H1 (cell line): ENCODE results near the gene VPS37C. TPM values are rescaled to one million over a fixed set of nuclear protein-coding genes. Genes with fewer than 3 reads are reported as not detected.

Experiments
- CTCF ChIA-PET: fragments of 300-600 bp; sonication (Branson Sonifier 250); formaldehyde crosslinking; loops from one replicate; lab custom pipeline; 2021; ENCODE audit not compliant: partially characterized antibody; lab: Charles Lee
- POLR2A ChIA-PET: fragments of 300-600 bp; sonication (Branson Sonifier 250); formaldehyde crosslinking; loops from one replicate; lab custom pipeline; 2021; ENCODE audit warnings: inconsistent platforms; ENCODE audit not compliant: partially characterized antibody; lab: Charles Lee
- DNase-seq, 2 experiments: peaks; one replicate each; pipeline versions ENCODE4 v3.0.0 to v3.0.0-alpha.2; 2010 to 2022; ENCODE audit warnings: low spot score in 2 of 2, low read depth in 1 of 2, mixed read lengths in 1 of 2
- FAIRE-seq: peaks from 2 replicates; lab custom pipeline; 2011; peaks lifted over from hg19 to GRCh38; lab: Jason Lieb, UNC
- H2AFZ ChIP-seq: 2 replicates; pipeline ENCODE4 v1.8.1; 2012; ENCODE audit warnings: low read length, inconsistent platforms
- H2AK5ac ChIP-seq: 2 replicates; pipeline ENCODE4 v1.6.1; 2013; ENCODE audit warnings: low read depth, low read length
- H2BK120ac ChIP-seq: replicated peaks from 2 replicates; pipeline ENCODE3; 2013; ENCODE audit warnings: low read depth, low read length, inconsistent platforms
- H2BK12ac ChIP-seq: 2 replicates; pipeline ENCODE4 v1.6.1; 2013; ENCODE audit warnings: low read depth, low read length
- H2BK15ac ChIP-seq: 2 replicates; pipeline ENCODE4 v1.6.1; 2013; ENCODE audit warnings: low read length
- H2BK20ac ChIP-seq: 2 replicates; pipeline ENCODE4 v1.6.1; 2013; ENCODE audit warnings: low read length
- H2BK5ac ChIP-seq: 2 replicates; pipeline ENCODE4 v1.6.1; 2013; ENCODE audit warnings: low read depth, low read length
- H3K14ac ChIP-seq: 2 replicates; pipeline ENCODE4 v1.6.1; 2013; ENCODE audit warnings: inconsistent platforms; ENCODE audit not compliant: insufficient read length
- H3K18ac ChIP-seq: 2 replicates; pipeline ENCODE4 v1.6.1; 2013; ENCODE audit warnings: low read length; ENCODE audit errors: extremely low read depth
- H3K23ac ChIP-seq: 2 replicates; pipeline ENCODE4 v1.6.1; 2013; ENCODE audit warnings: inconsistent platforms; ENCODE audit not compliant: insufficient read length
- H3K23me2 ChIP-seq: 2 replicates; pipeline ENCODE4 v1.6.1; 2013; ENCODE audit warnings: low read depth, low read length
- H3K27ac ChIP-seq: 2 replicates; pipeline ENCODE4 v1.6.1; 2011; ENCODE audit warnings: low read depth, low read length, inconsistent platforms
- H3K27me3 ChIP-seq, 4 experiments: replicated peaks in 1 of 4; 1 replicate in 1 of 4; 2 replicates in 3 of 4; pipeline versions ENCODE4 v1.6.1 to v1.8.1; 2011 to 2013; ENCODE audit warnings: low read length in 3 of 4, mild to moderate bottlenecking in 3 of 4, inconsistent platforms in 2 of 4, mixed read lengths in 2 of 4, moderate library complexity in 1 of 4; ENCODE audit not compliant: control insufficient read depth in 3 of 4, insufficient read depth in 3 of 4; ENCODE audit errors: extremely low read depth in 1 of 4
- H3K36me3 ChIP-seq, 4 experiments: 2 replicates each; pipeline versions ENCODE4 v1.6.1 to v1.8.1; 2011 to 2013; ENCODE audit warnings: mild to moderate bottlenecking in 4 of 4, low read length in 3 of 4, moderate library complexity in 2 of 4, control low read depth in 1 of 4, inconsistent platforms in 1 of 4; ENCODE audit not compliant: insufficient read depth in 4 of 4, control insufficient read depth in 2 of 4
- H3K4ac ChIP-seq: replicated peaks from 2 replicates; pipeline ENCODE3; 2013; ENCODE audit warnings: low read length, low read depth, mixed read lengths, inconsistent platforms; ENCODE audit not compliant: insufficient read length
- H3K4me1 ChIP-seq, 4 experiments: replicated peaks in 1 of 4; 1 replicate in 1 of 4; 2 replicates in 3 of 4; pipeline versions ENCODE4 v1.6.1 to v1.8.1; 2011 to 2013; ENCODE audit warnings: low read length in 3 of 4, inconsistent platforms in 2 of 4, mixed read lengths in 1 of 4; ENCODE audit not compliant: insufficient read depth in 4 of 4, control insufficient read depth in 3 of 4
- H3K4me2 ChIP-seq, 2 experiments: 2 replicates each; pipeline versions ENCODE4 v1.6.1 to v1.8.1; 2011 to 2013; ENCODE audit warnings: low read depth in 2 of 2, low read length in 2 of 2, control low read depth in 1 of 2, inconsistent platforms in 1 of 2, mild to moderate bottlenecking in 1 of 2; ENCODE audit not compliant: insufficient read depth in 1 of 2
- H3K4me3 ChIP-seq, 4 experiments: fragments of 200-600, 300-600 bp in 1 of 4; sonication (generic), shearing (Covaris generic), sonication (Bioruptor Twin) in 1 of 4; 2 replicates each; pipeline versions ENCODE4 v1.5.1 to v1.8.1; 2011 to 2016; ENCODE audit warnings: low read length in 4 of 4, low read depth in 3 of 4, control low read depth in 2 of 4, inconsistent platforms in 2 of 4, mild to moderate bottlenecking in 2 of 4, mixed read lengths in 1 of 4, moderate library complexity in 1 of 4; ENCODE audit not compliant: insufficient read depth in 2 of 4; ENCODE audit errors: extremely low read depth in 1 of 4
- H3K56ac ChIP-seq: replicated peaks from 2 replicates; pipeline ENCODE3; 2013; ENCODE audit warnings: low read depth, mild to moderate bottlenecking, mixed read lengths, low read length, inconsistent platforms; ENCODE audit not compliant: insufficient read length
- H3K79me1 ChIP-seq: 2 replicates; pipeline ENCODE4 v1.6.1; 2013; ENCODE audit warnings: low read depth, low read length, control low read depth
- H3K79me2 ChIP-seq, 2 experiments: 2 replicates each; pipeline versions ENCODE4 v1.6.1 to v1.8.1; 2012 to 2013; ENCODE audit warnings: low read length in 2 of 2, mild to moderate bottlenecking in 2 of 2, inconsistent platforms in 1 of 2; ENCODE audit not compliant: insufficient read depth in 2 of 2, control insufficient read depth in 1 of 2
- H3K9ac ChIP-seq, 4 experiments: replicated peaks in 1 of 4; 1 replicate in 1 of 4; 2 replicates in 3 of 4; pipeline versions ENCODE4 v1.6.1 to v1.8.1; 2011 to 2013; ENCODE audit warnings: low read depth in 3 of 4, low read length in 3 of 4, control low read depth in 2 of 4, mild to moderate bottlenecking in 2 of 4, moderate library complexity in 2 of 4, inconsistent platforms in 1 of 4; ENCODE audit errors: extremely low read depth in 1 of 4
- H3K9me3 ChIP-seq, 2 experiments: 2 replicates each; pipeline versions ENCODE4 v1.6.1 to v1.8.1; 2012 to 2013; ENCODE audit warnings: mild to moderate bottlenecking in 2 of 2, moderate library complexity in 2 of 2, control low read depth in 1 of 2, inconsistent platforms in 1 of 2, low read depth in 1 of 2, low read length in 1 of 2, mixed read lengths in 1 of 2; ENCODE audit not compliant: insufficient read depth in 2 of 2
- H4K20me1 ChIP-seq, 2 experiments: replicated peaks in 1 of 2; 2 replicates each; pipeline versions ENCODE3 to v1.8.1; 2011 to 2013; ENCODE audit warnings: inconsistent platforms in 2 of 2, low read length in 2 of 2, mild to moderate bottlenecking in 1 of 2; ENCODE audit not compliant: insufficient read depth in 2 of 2, control insufficient read depth in 1 of 2
- H4K5ac ChIP-seq: 2 replicates; pipeline ENCODE4 v1.6.1; 2013; ENCODE audit warnings: low read length, low read depth, mixed read lengths, inconsistent platforms; ENCODE audit not compliant: insufficient read length
- H4K8ac ChIP-seq: 2 replicates; pipeline ENCODE4 v1.8.0; 2013; ENCODE audit warnings: mild to moderate bottlenecking, moderate library complexity, low read length, inconsistent platforms; ENCODE audit not compliant: insufficient read depth; ENCODE audit errors: extremely low read depth
- H4K91ac ChIP-seq: replicated peaks from 2 replicates; pipeline ENCODE3; 2013; ENCODE audit warnings: low read length, mixed read lengths, inconsistent platforms; ENCODE audit not compliant: insufficient read length
- CBX5 ChIP-seq: fragments of 300-800, 300-1000 bp; sonication (generic); IDR thresholded peaks from 2 replicates; pipeline ENCODE4 v1.7.1; 2016; ENCODE audit warnings: antibody characterized with exemption, low read length, low read depth
- GTF2F1 ChIP-seq: IDR thresholded peaks from 2 replicates; pipeline ENCODE4 v1.6.1; 2012; ENCODE audit warnings: low read depth, low read length, improper control_type of control experiment, borderline replicate concordance
- RNF2 ChIP-seq: fragments of 200-900, 300-1000 bp; sonication (generic); IDR thresholded peaks from 2 replicates; pipeline ENCODE4 v1.7.1; 2016; ENCODE audit warnings: borderline replicate concordance, low read depth, mild to moderate bottlenecking, antibody characterized with exemption, low read length; ENCODE audit not compliant: poor library complexity, severe bottlenecking; ENCODE audit errors: missing control alignments
- SAP30 ChIP-seq: fragments of 300-600 bp; sonication (generic); IDR thresholded peaks from 2 replicates; pipeline ENCODE4 v1.7.1; 2012; ENCODE audit warnings: low read length, moderate library complexity, mild to moderate bottlenecking, inconsistent platforms; ENCODE audit not compliant: insufficient read depth, insufficient replicate concordance
- SIRT6 ChIP-seq: IDR thresholded peaks from one replicate; pipeline ENCODE4 v1.7.1; 2012; ENCODE audit warnings: low read length, inconsistent platforms
- SP1 ChIP-seq: IDR thresholded peaks from 2 replicates; pipeline ENCODE4 v1.6.1; 2011; ENCODE audit warnings: low read depth, low read length
- SUZ12 ChIP-seq: fragments of 200-600 bp; sonication (generic); IDR thresholded peaks from 2 replicates; pipeline ENCODE4 v1.6.1; 2012; ENCODE audit warnings: mild to moderate bottlenecking, inconsistent platforms, low read length, moderate library complexity, mixed read lengths
- TCF12 ChIP-seq: IDR thresholded peaks from 2 replicates; pipeline ENCODE4 v1.6.1; 2011; ENCODE audit warnings: low read depth, mild to moderate bottlenecking, low read length
- TEAD4 ChIP-seq: IDR thresholded peaks from 2 replicates; pipeline ENCODE4 v1.6.1; 2012; ENCODE audit warnings: low read depth, low read length, inconsistent platforms, mixed read lengths
- WGBS, 2 experiments: shearing (Covaris generic) in 1 of 2; methylation state at CpG; one replicate each; pipeline versions ENCODE4 v1.1.6 to v1.1.7; 2013 to 2015; ENCODE audit warnings: low lambda C conversion rate in 2 of 2, mixed read lengths in 2 of 2, inconsistent platforms in 1 of 2, low coverage in 1 of 2, missing lambda C conversion rate in 1 of 2; ENCODE audit not compliant: insufficient replicate concordance in 2 of 2, insufficient coverage in 1 of 2, insufficient read length in 1 of 2; ENCODE audit errors: extremely low coverage in 1 of 2, missing lambda C conversion rate in 1 of 2; 5-methylcytosine and 5-hydroxymethylcytosine counted together
- polyA plus RNA-seq, 7 experiments: library from polyadenylated mRNA; depleted of rRNA in 3 of 7; stranded (reverse) in 5 of 7; unstranded in 2 of 7; fragments of >200 nt in 5 of 7; fragments of 200-250 nt in 2 of 7; gene quantifications; 1 replicate in 5 of 7; 2 replicates in 1 of 7; 4 replicates in 1 of 7; pipeline versions ENCODE4 v1.2.1 to v1.2.3, GENCODE V29; 2011 to 2013; ENCODE audit warnings: missing spikeins in 2 of 7, mixed read lengths in 2 of 7
- total RNA-seq: library from RNA; stranded (reverse); fragmentation: NEBNext Ultra II Directional; extraction: Animal tissue kit (Norgen Biotek cat#: 25700); gene quantifications from 2 replicates; pipeline ENCODE4 v1.2.1, GENCODE V29; 2021

The VPS37C gene
- total and polyA plus RNA-seq, 2 of the 8 experiments (the other 6 are each of a cell fraction or from before 2014, with no cell fraction given) = 12.9 to 21.0 TPM

DNA sequence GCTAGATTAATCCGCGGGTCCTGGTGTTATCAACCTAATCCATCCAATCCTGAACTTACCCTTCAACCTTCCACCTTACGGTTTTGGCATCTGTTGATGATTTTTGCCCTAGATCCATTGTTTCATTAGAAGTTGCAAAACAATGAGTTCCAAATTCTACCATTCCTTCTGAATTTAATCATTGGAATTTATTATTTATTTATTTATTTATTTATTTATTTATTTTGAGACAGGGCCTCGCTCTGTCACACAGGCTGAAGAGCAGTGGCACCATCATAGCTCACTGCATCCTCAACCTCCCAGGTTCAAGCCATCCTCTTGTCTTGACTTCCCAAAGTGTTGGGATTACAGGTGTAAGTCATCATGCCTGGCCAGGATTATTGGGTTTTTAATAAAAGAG lies 20.3 kb upstream of the VPS37C start:
- Histone ChIP-seq H2BK5ac (no peak overlapping the region), H3K4me3 (no peak overlapping the region), H2AFZ (no peak overlapping the region), H4K20me1 (no peaks in the 10 kb centered on the region), H4K91ac (no peak overlapping the region), H3K14ac (no peak overlapping the region), H2BK20ac (no peak overlapping the region), H2BK12ac (no peak overlapping the region), H3K56ac (no peak overlapping the region), H3K4me2 (no peak overlapping the region), H3K4ac (no peak overlapping the region), H3K9me3 (no peaks in the 10 kb centered on the region), H3K27me3 (no peaks in the 10 kb centered on the region), H3K23me2 (no peaks in the 10 kb centered on the region), H2AK5ac (no peak overlapping the region), H2BK15ac (no peak overlapping the region), H3K9ac (no peak overlapping the region), H3K18ac (no peak overlapping the region), H3K23ac (no peak overlapping the region), H3K79me1 (no peaks in the 10 kb centered on the region), H3K79me2 (no peaks in the 10 kb centered on the region), H2BK120ac (no peak overlapping the region), H3K4me1 (no peaks in the 10 kb centered on the region), H3K36me3 (no peaks in the 10 kb centered on the region), H4K5ac (no peak overlapping the region), H3K27ac (no peak overlapping the region), H4K8ac (no peak overlapping the region)
- WGBS, 2 experiments = 85% methylated on average over 4 of the region's 4 CpGs; no CpG with 5 or more reads in 1 of the 2 experiments
- no peak for DNase-seq
- TF ChIP-seq GTF2F1 (no peak), TCF12 (no peak), RNF2 (no peak), SIRT6 (no peak), SAP30 (no peak), CBX5 (no peak), TEAD4 (no peak), SP1 (no peak), SUZ12 (no peak)
- ChIA-PET CTCF (interaction anchor here (1.6 kb wide), 1 partner anchor 211 kb away, joined by 3 read pairs; no protein-coding TSS in a partner anchor), POLR2A (no interaction called here)
- no peak for FAIRE-seq
